HG03457 (cell line): ENCODE data around the gene TRNAU1AP.

ENCODE experiments used
- ATAC-seq: cut with Tn5 transposase; IDR thresholded peaks from one replicate; pipeline ENCODE4 v1.9.1; 2021; ENCODE audit warnings: moderate number of reproducible peaks; ENCODE audit not compliant: unreplicated experiment

Gene TRNAU1AP

GRCh38 chr1:28604411-28604810, 51.5 kb downstream of the TRNAU1AP start:
- no peak for ATAC-seq

DNA sequence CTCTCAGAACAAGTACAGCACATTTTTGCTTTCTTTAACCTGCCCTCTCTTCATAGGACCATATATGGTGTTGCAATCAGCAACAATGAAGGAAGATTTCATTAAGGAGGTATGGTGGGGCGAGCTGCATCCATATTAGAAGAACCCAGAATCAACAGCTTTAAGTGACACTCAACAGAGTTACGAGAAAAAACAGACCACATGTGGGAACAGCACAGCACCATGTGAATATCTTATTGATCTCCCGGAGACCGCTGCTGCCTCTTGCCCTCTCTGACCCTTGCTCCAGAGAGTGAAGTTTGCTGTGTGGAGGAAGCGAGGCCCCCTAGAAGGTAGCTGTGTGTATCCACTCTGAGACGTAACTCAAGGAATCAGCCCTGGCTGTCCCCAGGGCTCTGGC, 52.1 kb downstream of the TRNAU1AP start:
- no peak for ATAC-seq

DNA sequence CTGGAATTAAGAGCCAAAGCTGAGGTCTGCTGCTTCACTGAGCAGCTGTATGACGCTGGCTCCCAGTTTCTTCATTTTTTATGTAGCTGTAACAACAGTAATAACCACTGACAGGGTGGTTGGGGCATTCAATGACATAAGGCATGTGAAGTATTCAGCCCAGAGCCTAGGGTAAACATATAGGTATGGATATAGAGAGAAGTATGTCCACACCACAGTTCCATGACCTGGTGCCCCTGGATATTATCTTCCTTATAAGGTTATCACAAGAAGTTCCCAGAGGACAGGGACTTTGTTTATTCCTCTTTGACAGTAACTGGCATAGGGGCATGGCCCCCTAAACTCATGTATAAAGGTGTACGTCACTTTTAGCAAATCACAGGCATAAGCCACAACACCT, 53.9 kb downstream of the TRNAU1AP start:
- ATAC-seq: no peak

- no peak for ATAC-seq
These were observed 60.3 kb downstream of the TRNAU1AP start for GRCh38 chr1:28613175-28613574.
